Measurements from ENCODE around the gene PRAMEF1.
"Not testable (repeated sequence)": the region's sequence is repeated elsewhere in the genome, so short reads cannot be mapped to it uniquely, and the experiment has no call there.

The PRAMEF1 gene

DNA sequence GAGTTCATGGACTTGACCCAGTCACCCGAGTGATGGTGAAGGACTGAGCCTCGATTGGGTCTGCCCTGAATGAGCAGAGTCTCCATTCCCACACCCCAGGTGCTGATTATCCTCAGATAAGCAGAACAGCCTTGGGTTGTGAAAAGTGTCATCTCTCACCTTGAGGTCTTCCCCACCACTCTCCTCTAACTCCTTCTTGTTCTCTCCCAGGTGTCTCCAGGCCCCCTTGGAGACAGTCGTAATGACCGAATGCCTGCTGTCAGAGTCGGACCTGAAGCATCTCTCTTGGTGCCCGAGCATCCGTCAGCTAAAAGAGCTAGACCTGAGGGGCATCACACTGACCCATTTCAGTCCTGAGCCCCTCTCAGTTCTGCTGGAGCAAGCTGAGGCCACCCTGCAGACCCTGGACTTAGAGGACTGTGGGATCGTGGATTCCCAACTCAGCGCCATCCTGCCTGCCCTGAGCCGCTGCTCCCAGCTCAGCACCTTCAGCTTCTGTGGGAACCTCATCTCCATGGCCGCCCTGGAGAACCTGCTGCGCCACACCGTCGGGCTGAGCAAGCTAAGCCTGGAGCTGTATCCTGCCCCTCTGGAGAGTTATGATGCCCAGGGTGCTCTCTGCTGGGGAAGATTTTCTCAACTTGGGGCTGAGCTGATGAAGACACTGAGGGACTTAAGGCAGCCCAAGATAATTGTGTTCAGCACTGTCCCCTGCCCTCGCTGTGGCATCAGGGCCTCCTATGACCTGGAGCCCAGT lies 14.2 kb upstream of the PRAMEF1 start:
- no peak for DNase-seq

DNA sequence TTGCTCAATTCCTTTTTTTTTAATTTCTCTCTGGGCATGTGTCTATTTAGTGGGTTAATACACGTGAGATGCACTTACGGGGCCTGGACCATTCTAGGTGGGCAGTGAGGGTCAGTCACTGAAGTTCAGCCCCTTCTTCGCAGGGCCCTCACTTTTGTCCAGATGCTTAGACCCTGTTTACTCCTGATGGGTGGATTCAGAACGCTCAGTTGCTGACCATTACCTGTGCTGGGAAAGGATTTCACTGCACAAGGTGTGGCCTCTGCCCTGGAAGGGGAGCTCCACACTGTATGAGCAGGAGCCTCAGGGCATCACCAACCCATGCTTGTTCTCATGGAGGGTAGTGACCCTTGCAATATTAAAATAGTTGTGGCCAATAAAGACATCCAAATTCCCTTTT lies 13.1 kb upstream of the PRAMEF1 start:
- no peak for DNase-seq

DNA sequence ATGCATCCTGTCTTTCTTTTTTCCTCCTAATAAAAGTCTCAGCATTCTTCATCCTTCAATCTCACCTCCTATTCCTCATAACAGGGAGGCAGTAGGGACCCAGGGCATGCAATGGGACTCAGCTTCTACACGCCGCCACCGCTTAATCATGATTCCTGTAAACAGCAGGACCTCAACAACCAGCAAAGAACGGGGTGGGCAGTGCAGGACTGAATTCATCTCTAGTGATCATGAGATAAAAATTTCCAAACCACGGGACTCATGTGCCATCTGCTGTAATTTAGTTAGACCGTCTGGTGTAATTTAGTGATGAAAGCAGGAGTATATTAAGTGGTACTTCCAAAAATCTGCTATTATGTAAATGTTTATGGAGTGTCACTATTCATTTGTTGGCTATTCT lies 12.3 kb upstream of the PRAMEF1 start:
- no peak for DNase-seq

DNA sequence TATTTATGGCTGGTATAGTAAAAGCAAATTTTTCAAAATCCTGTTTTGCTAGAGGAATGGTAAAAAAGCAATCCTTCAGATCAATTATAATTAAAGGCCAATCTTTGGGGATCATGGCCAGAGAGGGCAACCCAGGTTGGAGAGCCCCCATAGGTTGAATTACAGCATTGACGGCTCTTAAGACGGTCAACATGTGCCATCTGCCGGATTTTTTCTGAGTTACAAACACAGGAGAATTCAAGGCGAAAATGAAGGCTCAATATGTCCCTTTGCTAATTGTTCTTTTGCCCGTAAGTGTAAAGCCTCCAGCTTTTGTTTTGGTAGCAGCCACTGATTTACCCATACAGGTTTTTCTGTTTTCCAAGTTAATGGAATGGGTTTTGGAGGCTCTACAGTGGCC lies 9.7 kb upstream of the PRAMEF1 start:
- DNase-seq = not testable (repeated sequence)

DNA sequence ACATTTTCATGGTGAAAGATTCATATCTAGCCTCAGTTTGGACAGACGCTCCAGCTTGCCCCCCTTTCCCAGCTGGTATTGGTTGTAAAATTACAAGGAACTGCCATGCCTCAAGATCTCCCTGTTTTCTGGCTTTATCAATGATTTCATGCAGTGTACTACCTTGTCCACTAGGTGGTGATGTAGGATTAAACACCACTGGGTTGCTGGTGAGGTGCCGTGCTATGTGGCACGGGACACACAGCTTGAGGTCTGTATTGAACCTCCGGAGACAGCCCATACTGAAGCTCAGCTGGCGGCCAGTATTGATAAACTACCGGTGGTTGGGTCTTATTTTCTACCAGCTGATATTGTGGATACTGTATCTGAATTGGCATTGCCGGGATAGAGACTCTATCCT lies 7.4 kb upstream of the PRAMEF1 start:
- DNase-seq = not testable (repeated sequence)

DNA sequence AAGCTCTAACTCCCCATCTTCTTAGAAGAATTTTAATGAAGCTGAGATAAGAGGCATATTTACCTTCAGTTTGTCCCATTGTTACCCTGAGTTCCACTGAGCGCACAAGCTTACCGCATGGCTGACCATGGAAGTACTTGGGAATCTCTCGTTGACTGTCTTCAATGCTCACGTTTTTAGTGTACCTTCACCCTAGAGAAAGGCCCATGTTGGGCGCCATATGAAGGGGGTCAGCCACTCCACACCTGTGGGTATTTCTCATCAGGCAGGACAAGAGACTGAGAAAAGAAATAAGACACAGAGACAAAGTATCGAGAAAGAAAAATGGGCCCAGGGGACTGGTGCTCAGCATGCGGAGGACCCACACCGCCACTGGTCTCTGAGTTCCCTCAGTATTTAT lies 6.5 kb upstream of the PRAMEF1 start:
- DNase-seq = not testable (repeated sequence)

DNA sequence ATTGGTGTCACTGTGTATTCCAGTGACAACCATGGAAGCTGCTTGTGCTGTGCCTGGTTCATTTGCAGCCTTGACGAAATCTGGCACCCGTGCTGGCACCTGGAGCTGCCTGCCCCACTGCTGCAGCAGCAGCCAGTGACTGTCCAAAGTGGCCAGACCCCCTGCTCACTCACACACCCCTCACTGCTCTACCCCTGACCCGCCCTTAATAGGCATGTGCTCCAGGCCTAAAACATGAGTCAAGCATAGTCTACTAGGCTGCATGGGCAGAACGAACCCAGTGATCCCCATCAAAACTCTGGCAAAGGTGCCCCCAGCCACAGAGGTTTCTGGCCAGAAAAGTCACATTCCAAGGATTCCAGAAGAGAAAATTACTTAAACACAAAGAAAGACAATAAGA lies 7.7 kb downstream of the PRAMEF1 start:
- no peak for DNase-seq

DNA sequence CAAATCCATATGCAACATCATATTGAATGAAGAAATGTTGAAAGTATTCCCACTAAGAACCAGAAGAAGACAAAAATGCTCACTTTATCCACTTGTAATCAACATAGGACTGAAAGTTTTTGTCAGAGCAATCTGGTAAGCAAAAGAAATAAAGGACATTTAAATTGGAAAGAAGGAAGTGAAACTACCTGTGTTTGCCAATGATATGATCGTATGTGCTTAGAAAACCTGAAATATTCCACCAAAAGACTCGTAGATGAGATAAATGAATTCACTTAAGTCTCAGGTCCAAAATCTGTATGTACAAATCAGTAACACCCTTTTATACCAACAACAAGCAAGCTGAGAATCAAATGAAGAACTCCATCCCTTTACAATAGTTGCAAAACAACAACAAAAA lies 8.5 kb downstream of the PRAMEF1 start:
- DNase-seq = no peak

DNA sequence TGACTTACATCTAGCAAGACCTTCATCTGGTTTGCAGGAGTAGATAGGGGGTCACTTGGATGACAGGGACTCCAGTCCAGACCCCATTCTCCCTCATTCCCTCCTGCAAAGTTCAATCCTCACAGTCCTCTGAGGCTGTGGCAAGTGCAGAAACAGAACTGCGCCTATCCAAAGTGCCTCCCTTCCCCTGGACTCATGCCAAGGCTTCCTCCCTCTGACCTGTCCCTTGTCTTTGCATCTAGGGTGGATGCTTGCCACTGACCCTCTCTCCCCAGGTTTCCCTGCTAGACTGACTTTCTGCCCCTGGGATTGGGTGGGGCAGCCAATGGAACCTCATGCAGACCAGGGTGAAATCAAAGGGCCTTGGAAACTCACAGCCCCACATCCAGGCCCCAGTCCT lies 18.7 kb downstream of the PRAMEF1 start:
- no peak for DNase-seq

DNA sequence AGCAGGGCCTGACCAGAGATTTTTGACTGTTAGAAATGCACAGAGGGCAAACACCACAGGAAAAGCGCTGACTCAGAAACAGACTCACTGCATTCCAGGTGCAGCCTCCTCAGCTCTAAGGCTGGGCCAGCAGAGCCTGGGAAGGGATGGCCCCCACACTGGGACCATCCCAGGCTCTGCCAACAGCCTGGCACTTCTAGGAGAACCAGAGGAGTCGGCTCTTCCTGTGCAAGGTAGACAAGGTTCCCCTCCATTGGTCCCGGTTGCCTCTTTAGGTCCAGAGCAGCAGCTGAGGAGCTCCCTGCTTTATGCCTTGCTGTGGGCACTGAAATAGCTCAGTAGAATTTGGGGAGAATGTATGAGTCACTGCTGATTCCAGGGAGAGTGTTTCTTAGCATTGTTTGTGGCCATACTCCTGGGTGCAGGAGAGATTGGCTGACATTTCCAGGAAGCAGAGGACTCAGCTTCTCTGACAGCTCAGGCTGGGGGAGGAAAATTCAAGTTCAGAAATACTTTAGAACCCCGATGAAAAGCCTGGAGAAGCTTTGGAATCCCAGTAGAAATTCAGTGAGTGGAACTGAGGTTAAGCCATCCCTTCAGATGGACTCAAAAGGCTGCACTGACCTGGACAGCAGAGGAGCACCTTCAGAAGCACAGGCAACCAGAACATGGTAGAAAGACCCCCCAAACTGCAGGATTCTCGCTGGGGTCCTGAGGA lies 19.7 kb downstream of the PRAMEF1 start:
- no peak for DNase-seq

DNA sequence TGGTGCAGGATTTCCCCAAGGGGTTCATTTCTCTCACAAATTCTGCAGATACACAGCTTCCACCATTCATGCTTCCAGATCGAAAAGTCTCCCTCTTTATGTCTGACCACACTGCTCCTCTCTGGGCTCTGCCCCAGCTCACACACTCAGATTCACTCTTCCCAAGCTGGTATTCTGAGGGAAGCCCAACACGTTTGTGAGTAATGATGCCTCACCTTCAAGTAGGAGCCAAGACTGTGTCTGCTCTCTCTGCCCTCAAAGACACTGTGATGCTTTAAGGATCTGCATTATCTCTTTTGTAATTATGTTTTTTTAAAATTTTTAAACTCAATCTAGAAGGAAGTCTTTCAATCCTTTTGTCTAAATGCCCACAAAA lies 20.2 kb downstream of the PRAMEF1 start:
- no peak for DNase-seq

DNA sequence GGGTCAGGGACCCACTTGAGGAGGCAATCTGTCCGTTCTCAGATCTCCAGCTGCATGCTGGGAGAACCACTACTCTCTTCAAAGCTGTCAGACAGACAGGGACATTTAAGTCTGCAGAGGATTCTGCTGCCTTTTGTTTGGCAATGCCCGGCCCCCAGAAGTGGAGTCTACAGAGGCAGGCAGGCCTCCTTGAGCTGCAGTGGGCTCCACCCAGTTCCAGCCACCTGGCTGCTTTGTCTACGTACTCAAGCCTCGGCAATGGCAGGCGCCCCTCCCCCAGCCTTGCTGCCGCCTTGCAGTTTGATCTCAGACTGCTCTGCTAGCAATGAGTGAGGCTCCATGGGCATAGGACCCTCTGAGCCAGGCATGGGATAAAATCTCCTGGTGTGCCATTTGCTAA lies 27.9 kb downstream of the PRAMEF1 start:
- DNase-seq = not testable (repeated sequence)

DNA sequence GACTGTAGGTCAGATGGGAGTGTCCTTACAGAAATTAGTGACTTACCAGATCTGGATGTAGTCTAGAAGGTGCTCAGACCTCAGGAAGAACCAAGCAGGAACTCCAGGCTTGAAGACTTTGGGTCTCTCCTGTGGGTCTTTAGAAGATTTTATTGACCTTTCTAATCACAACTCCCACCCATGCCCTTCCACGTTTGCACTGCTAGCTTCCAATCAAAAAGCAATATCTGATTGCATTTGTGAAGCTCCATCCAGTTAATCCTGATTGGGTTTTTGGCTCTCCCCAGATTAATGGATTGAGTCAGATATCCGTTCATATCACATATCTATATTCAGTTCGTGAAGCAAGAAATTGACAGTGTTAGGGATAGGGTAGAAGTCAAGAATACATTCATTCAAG lies 40.1 kb downstream of the PRAMEF1 start, which contains the start of gene PRAMEF11:
TSS of gene PRAMEF11 (minus strand) at position 101 of the 400 bp plus-strand sequence. CDS start 2,621 bp downstream, outside the sequence.
- not testable (repeated sequence) for DNase-seq

DNA sequence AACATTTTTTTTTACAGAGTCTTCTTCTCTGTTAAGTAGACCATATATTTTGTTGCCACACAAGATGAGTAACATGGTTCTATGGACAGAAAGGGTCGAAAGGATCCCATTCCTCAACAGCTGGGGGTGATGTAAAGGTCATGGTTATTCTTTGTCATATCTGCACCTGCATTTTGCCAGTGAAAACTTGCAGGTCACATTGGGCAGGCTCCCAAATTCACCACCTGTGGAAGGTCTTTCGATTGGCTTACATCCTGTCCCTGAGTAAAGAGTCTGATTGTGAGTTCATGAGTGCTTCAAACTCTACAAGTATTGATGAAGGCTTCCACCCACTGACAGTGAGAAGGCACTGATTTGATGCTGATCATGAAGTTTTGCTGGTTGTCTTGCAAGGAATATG lies 42.1 kb downstream of the PRAMEF1 start:
- not testable (repeated sequence) for DNase-seq
